Stomach (tissue), 9 donors: ENCODE data around the gene GALNS. TPM values are rescaled to one million over a fixed set of nuclear protein-coding genes. Genes with fewer than 3 reads are reported as not detected.
A peak's percentile ranks its signal among the peaks of the same experiment; 100 is the strongest.

Experiments used
- DNase-seq, 2 donors: peaks; one replicate each; pipeline versions ENCODE4 v3.0.0 to v3.0.0-alpha.2; 2013 to 2019
- H3K27ac ChIP-seq, 5 donors: fragments of 200-600 bp in 4 of 5; sonication (generic) in 4 of 5; one replicate each; pipeline ENCODE4 v1.5.1; 2013 to 2019; ENCODE audit warnings: mild to moderate bottlenecking in 1 of 5, moderate library complexity in 1 of 5
- H3K27me3 ChIP-seq, 3 donors: fragments of 200-600 bp; sonication (generic); one replicate each; pipeline ENCODE4 v1.5.1; 2017 to 2019; ENCODE audit warnings: mixed run types in 1 of 3
- H3K36me3 ChIP-seq, 4 donors: fragments of 200-600 bp; sonication (generic); 1 replicate in 3 of 4; 2 replicates in 1 of 4; pipeline ENCODE4 v1.5.1; 2016 to 2019
- H3K4me1 ChIP-seq, 4 donors: fragments of 200-600 bp; sonication (generic); one replicate each; pipeline ENCODE4 v1.5.1; 2016 to 2019
- H3K4me3 ChIP-seq, 4 donors: fragments of 200-600 bp; sonication (generic) in 3 of 4; one replicate each; pipeline ENCODE4 v1.5.1; 2016 to 2019; ENCODE audit warnings: mild to moderate bottlenecking in 1 of 4
- H3K9me3 ChIP-seq, 4 donors: fragments of 200-600 bp; sonication (generic); one replicate each; pipeline ENCODE4 v1.5.1; 2016 to 2019
- CTCF ChIP-seq, 7 experiments: fragments of 450-650 bp in 4 of 7; fragments of 200-600 bp in 3 of 7; sonication (generic) in 3 of 7; IDR thresholded peaks; one replicate each; pipeline ENCODE4 v1.5.1; 2016 to 2019; ENCODE audit warnings: antibody characterized with exemption in 7 of 7, control low read depth in 2 of 7, mild to moderate bottlenecking in 1 of 7
- EP300 ChIP-seq: sonication (generic); formaldehyde crosslinking; IDR thresholded peaks from one replicate; pipeline ENCODE4 v1.6.1; 2017; ENCODE audit warnings: antibody characterized with exemption
- POLR2A ChIP-seq, 4 donors: fragments of 450-650 bp; IDR thresholded peaks; one replicate each; pipeline ENCODE4 v1.6.1; 2016; ENCODE audit warnings: antibody characterized with exemption in 4 of 4, control low read depth in 2 of 4, mild to moderate bottlenecking in 1 of 4, moderate library complexity in 1 of 4
- POLR2AphosphoS5 ChIP-seq, 3 donors: sonication (generic); formaldehyde crosslinking; IDR thresholded peaks; one replicate each; pipeline ENCODE4 v1.6.1; 2016; ENCODE audit warnings: antibody characterized with exemption in 3 of 3
- WGBS, 5 donors: extraction: QIAGEN DNeasy Blood & Tissue Kit in 3 of 5; methylation state at CpG; one replicate each; pipeline versions ENCODE4 v1.1.5 to v1.1.7; 2013 to 2018; 5-methylcytosine and 5-hydroxymethylcytosine counted together
- intact Hi-C: fragments of 100-400 bp; cut with DNase I; formaldehyde crosslinking; loops from one replicate; pipeline ENCODE4 v1.15.1; 2023; ENCODE audit warnings: low total_unique reads
- polyA plus RNA-seq, 3 donors: library from polyadenylated mRNA; stranded (reverse); fragments of 200-250 nt; gene quantifications; one replicate each; pipeline ENCODE4 v1.2.3, GENCODE V29; 2013
- total RNA-seq, 5 donors: library from RNA; depleted of rRNA; stranded (reverse); fragments of >200 nt; gene quantifications; one replicate each; pipeline versions ENCODE4 v1.1.0 to v1.2.3, GENCODE V29; 2014 to 2016
- donor health status: healthy with polysubstance abuse.
- donor health status: Bipolar disorder and iron deficiency.
- donor health status: healthy.

Gene GALNS
- total and polyA plus RNA-seq, 8 donors: 8.6 to 110 (median 28.2) TPM

GRCh38 chr16:88859381-88860091 is 2.8 kb upstream of the GALNS start:
- peaks cover 24 to 39% (median 32%) of the 10 kb centered on the region in 4 donors for H3K4me1 ChIP-seq
- peaks cover 33 to 58% (median 52%) of the 10 kb centered on the region in 4 donors for H3K36me3 ChIP-seq
- H3K4me3 ChIP-seq: no peak overlapping the region
- no peaks in the 10 kb centered on the region for H3K9me3 ChIP-seq
- H3K27me3 ChIP-seq: no peaks in the 10 kb centered on the region
- H3K27ac ChIP-seq: no peak overlapping the region
- no peak for DNase-seq
- TF ChIP-seq CTCF (IDR thresholded peaks at IDR 0.05) (no peak), POLR2AphosphoS5 (IDR thresholded peaks at IDR 0.05) (no peak), EP300 (no peak), POLR2A (IDR thresholded peaks at IDR 0.05) (no peak)
- intact Hi-C loops: no loop called here
- 88 to 94% (median 92%) methylated on average over 18 to 20 of the region's 20 CpGs for whole genome bisulfite sequencing, 5 donors

DNA sequence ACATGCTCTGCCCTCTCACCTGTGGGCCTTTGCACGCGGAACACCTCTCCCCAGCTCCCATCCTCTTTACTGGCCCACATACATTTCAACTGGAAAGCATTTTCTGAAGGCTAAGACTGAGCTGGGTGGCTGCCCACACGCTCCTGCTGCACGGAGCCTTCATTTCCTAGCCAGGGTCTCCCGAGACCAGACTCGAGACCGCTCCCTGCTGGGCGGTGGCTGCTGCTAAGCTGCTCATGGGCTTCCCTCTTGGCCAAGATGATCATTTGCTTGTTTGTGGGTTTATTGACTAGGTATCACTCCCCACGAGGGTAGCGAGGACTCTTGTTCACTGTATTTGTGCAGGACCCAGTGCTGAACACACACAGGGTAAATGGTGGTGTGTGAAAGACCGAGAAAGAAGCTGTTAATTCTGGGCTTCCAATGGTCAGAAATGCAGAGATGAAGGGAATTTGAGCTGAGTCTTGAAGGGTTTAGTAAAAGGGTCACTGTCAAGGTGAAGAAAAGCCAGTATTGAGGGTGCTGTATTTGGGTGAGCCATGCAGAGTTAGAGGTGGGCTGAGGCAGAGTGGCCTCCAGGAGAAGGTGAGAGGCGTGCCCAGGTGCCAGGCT is 1.1 kb upstream of the GALNS start:
- Histone ChIP-seq H3K27ac (peak overlapping the region; percentile 89 to 94 (median 92)), H3K27me3 (no peaks in the 10 kb centered on the region), H3K36me3 (peaks cover 33 to 57% (median 51%) of the 10 kb centered on the region in 4 donors), H3K4me1 (peaks cover 24 to 48% (median 44%) of the 10 kb centered on the region in 4 donors), H3K4me3 (peak overlapping the region; percentile 95 to 99 (median 97)), H3K9me3 (no peaks in the 10 kb centered on the region)
- WGBS, 5 donors: 13 to 16% (median 14%) methylated on average over 12 of the region's 12 CpGs
- peak; percentile 76 to 92 for DNase-seq
- intact Hi-C loops: no loop called here
- peak in 1 of 3 donors; percentile 38 for TF ChIP-seq POLR2AphosphoS5 (IDR thresholded peaks at IDR 0.05)
- no peak for TF ChIP-seq POLR2A (IDR thresholded peaks at IDR 0.05)
- TF ChIP-seq CTCF (IDR thresholded peaks at IDR 0.05): peak in 5 of 7 experiments; percentile 14 to 58 (median 48)
- TF ChIP-seq EP300: no peak

DNA sequence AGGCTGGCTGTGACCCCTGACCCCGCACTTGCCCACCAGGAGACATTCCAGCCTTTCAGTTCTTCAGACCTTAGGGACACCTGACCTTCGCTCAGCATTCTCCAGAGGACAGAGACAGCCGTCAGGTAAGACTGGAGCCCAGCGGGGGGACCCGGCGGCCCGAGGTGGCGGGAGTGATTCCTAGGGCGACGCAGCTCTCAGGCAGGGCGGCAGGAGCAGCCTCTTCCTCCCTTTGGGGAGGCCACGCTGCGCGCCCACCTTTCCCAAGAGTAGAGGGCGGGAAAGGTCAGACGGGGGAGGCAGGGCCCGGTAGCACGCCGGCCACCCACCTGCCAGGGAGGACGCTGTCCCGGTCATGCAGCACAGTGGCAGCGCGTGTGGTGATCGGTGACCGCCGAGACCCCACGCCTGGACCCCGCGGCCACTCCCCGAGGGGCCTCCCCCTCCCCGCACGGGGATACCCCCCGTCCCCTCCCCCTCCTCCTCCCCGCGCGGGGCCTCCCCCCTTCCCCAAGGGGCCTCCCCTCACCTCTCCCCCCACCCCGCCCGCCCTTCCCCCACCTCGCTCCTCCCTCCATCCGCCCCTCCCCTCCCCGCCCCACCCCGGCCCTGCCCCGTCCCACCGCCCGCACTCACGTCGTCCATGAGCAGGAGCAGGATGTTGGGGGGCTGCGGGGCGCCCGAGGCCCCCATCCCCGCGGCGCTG is 472 bp downstream of the GALNS start:
- Histone ChIP-seq H3K36me3 (peaks cover 20 to 51% (median 41%) of the 10 kb centered on the region in 4 donors), H3K4me1 (peaks cover 24 to 48% (median 44%) of the 10 kb centered on the region in 4 donors), H3K27ac (peak overlapping the region; percentile 91 to 94 (median 92)), H3K4me3 (peak overlapping the region; percentile 95 to 99 (median 97)), H3K27me3 (no peaks in the 10 kb centered on the region), H3K9me3 (no peaks in the 10 kb centered on the region)
- TF ChIP-seq CTCF (IDR thresholded peaks at IDR 0.05) (no peak), POLR2AphosphoS5 (IDR thresholded peaks at IDR 0.05) (no peak), POLR2A (IDR thresholded peaks at IDR 0.05) (no peak), EP300 (no peak)
- peak in 1 of 2 donors; percentile 49 for DNase-seq
- intact Hi-C loops: no loop called here
- WGBS, 5 donors: 10 to 39% (median 16%) methylated on average over 14 to 49 of the region's 53 CpGs

DNA sequence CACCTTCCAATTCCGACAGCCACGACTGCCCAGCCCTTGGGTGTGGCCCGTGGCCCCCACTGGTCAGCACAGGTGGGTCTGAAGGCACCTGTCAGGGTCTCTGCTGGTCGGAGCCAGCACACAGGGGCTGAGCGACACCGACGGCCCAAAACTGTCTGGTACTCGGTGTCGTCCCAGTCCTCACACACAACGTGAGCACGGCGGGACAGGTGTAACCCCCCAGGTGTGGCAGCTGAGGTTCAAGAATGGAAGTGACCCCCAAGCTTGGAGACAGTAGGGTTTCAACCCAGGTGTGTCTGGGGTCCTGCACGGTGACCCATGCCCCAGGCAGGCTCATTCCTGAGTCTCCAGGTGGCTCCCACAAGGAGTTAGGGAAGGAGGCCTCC is 1.0 kb downstream of the GALNS start:
- H3K36me3 ChIP-seq: peaks cover 14 to 51% (median 40%) of the 10 kb centered on the region in 4 donors
- H3K4me3 ChIP-seq: peak overlapping the region; percentile 95 to 99 (median 97)
- no peaks in the 10 kb centered on the region for H3K9me3 ChIP-seq
- no peak for TF ChIP-seq POLR2AphosphoS5 (IDR thresholded peaks at IDR 0.05)
- TF ChIP-seq POLR2A (IDR thresholded peaks at IDR 0.05): no peak
- peak overlapping the region in 4 of 5 donors; percentile 91 to 94 (median 92) for H3K27ac ChIP-seq
- peaks cover 24 to 48% (median 44%) of the 10 kb centered on the region in 4 donors for H3K4me1 ChIP-seq
- H3K27me3 ChIP-seq: no peaks in the 10 kb centered on the region
- intact Hi-C loops: no loop called here
- no peak for DNase-seq
- WGBS, 5 donors: 80 to 88% (median 84%) methylated on average over 10 to 13 of the region's 13 CpGs
